Measurements from ENCODE around the gene ZNF84. TPM values are rescaled to one million over a fixed set of nuclear protein-coding genes. Genes with fewer than 3 reads are reported as not detected.

ZNF84 gene
- total RNA-seq, 2 experiments from 2014 or later, result 26.9 to 37.9 TPM

- Histone ChIP-seq H3K79me2 (ENCODE audit: insufficient read depth, low read depth, low read length) (no peaks in the 10 kb centered on the region), H3K4me1 (ENCODE audit: insufficient read depth, low read length, poor library complexity, severe bottlenecking) (no peaks in the 10 kb centered on the region), H2AFZ (ENCODE audit: low read length) (no peak overlapping the region), H3K4me3 (ENCODE audit: low read depth, low read length, poor library complexity, severe bottlenecking) (no peak overlapping the region), H3K4me2 (ENCODE audit: low read length) (no peak overlapping the region), H3K9me3 (ENCODE audit: low read length) (peaks cover 80% of the 10 kb centered on the region), H3K9me2 (ENCODE audit: insufficient read depth, low read length) (no peaks in the 10 kb centered on the region), H3K27ac (ENCODE audit: low read depth, low read length, poor library complexity, severe bottlenecking) (no peak overlapping the region), H3K36me3 (ENCODE audit: insufficient read depth, low read length) (peaks cover 67% of the 10 kb centered on the region), H4K20me1 (ENCODE audit: insufficient read depth, low read length) (no peaks in the 10 kb centered on the region)
- POLR2A ChIA-PET, result no interaction called here
- BruUV-seq (replicated peaks), result no TSS peak
- DNase-seq (ENCODE audit: low spot score), result no peak
- no peak for TF ChIP-seq EZH2phosphoT487 (IDR thresholded peaks at IDR 0.05; ENCODE audit: borderline replicate concordance, low read depth, low read length)
- TF ChIP-seq, protein P1, sequence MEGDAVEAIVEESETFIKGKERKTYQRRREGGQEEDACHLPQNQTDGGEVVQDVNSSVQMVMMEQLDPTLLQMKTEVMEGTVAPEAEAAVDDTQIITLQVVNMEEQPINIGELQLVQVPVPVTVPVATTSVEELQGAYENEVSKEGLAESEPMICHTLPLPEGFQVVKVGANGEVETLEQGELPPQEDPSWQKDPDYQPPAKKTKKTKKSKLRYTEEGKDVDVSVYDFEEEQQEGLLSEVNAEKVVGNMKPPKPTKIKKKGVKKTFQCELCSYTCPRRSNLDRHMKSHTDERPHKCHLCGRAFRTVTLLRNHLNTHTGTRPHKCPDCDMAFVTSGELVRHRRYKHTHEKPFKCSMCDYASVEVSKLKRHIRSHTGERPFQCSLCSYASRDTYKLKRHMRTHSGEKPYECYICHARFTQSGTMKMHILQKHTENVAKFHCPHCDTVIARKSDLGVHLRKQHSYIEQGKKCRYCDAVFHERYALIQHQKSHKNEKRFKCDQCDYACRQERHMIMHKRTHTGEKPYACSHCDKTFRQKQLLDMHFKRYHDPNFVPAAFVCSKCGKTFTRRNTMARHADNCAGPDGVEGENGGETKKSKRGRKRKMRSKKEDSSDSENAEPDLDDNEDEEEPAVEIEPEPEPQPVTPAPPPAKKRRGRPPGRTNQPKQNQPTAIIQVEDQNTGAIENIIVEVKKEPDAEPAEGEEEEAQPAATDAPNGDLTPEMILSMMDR (conservative IDR thresholded peaks at IDR 0.05; ENCODE audit: low read length), result no peak
- CTCF ChIA-PET (ENCODE audit: unreplicated experiment), result no interaction called here
- intact Hi-C loops (cut with micrococcal nuclease; ENCODE audit: unreplicated experiment), result no loop called here
Observed at GRCh38 chr12:133107121-133107520, 69.8 kb downstream of the ZNF84 start.

DNA sequence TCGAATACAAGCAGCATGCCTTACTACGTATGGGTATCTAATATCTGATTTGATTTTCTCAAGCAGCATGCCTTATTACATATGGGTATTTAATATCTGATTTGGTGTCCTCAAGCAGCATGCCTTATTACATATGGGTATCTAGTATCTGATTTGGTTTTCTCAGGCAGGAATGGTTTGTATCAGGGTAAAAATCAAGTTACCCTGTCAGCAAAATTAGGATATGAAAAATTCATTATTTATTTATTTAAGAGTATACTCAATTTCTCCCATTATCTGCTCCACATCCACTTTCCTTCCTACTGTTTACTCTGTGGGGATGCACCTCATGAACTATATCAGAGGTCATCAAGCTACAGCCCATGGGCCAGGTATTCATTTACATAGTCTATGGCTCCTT lies 70.8 kb downstream of the ZNF84 start:
- H3K4me2 ChIP-seq (ENCODE audit: low read length), result no peak overlapping the region
- H3K9me2 ChIP-seq (ENCODE audit: insufficient read depth, low read length), result no peaks in the 10 kb centered on the region
- no peak overlapping the region for H3K27ac ChIP-seq (ENCODE audit: low read depth, low read length, poor library complexity, severe bottlenecking)
- no peak overlapping the region for H2AFZ ChIP-seq (ENCODE audit: low read length)
- ChIA-PET POLR2A (no interaction called here), CTCF (ENCODE audit: unreplicated experiment) (no interaction called here)
- H3K36me3 ChIP-seq (ENCODE audit: insufficient read depth, low read length), result peaks cover 57% of the 10 kb centered on the region
- no peak for DNase-seq (ENCODE audit: low spot score)
- no peaks in the 10 kb centered on the region for H4K20me1 ChIP-seq (ENCODE audit: insufficient read depth, low read length)
- H3K79me2 ChIP-seq (ENCODE audit: insufficient read depth, low read depth, low read length), result no peaks in the 10 kb centered on the region
- no peak for TF ChIP-seq EZH2phosphoT487 (IDR thresholded peaks at IDR 0.05; ENCODE audit: borderline replicate concordance, low read depth, low read length)
- TF ChIP-seq, protein P1 (conservative IDR thresholded peaks at IDR 0.05; ENCODE audit: low read length), result no peak
- peaks cover 77% of the 10 kb centered on the region for H3K9me3 ChIP-seq (ENCODE audit: low read length)
- H3K4me3 ChIP-seq (ENCODE audit: low read depth, low read length, poor library complexity, severe bottlenecking), result no peak overlapping the region
- BruUV-seq (replicated peaks), result no TSS peak
- H3K4me1 ChIP-seq (ENCODE audit: insufficient read depth, low read length, poor library complexity, severe bottlenecking), result no peaks in the 10 kb centered on the region
- intact Hi-C loops (cut with micrococcal nuclease; ENCODE audit: unreplicated experiment), result no loop called here

Small RNA genes within 50 kb of the gene (small RNA-seq; reads per million reads assigned to genes)
- not detected for gene RNU4ATAC12P

Other genes starting within 250 kb of the ZNF84 start
- gene GOLGA3, start 208.6 kb upstream of the ZNF84 start, total RNA-seq (2014; rRNA removed; shearing (Covaris generic)), result 51.2 and 53.8 TPM in 2 replicates
- 72.8 and 77.9 TPM in 2 replicates for gene GOLGA3, start 208.6 kb upstream of the ZNF84 start, total RNA-seq (2022)
- 25.4 and 38.2 TPM in 2 replicates for gene CHFR, start 149.9 kb upstream of the ZNF84 start, total RNA-seq (2014; rRNA removed; shearing (Covaris generic))
- 55.9 and 66.7 TPM in 2 replicates for gene CHFR, start 149.9 kb upstream of the ZNF84 start, total RNA-seq (2022)
- gene ZNF605, start 81.2 kb upstream of the ZNF84 start, total RNA-seq (2014; rRNA removed; shearing (Covaris generic)), result 6.6 and 7.1 TPM in 2 replicates
- 13.9 and 16.3 TPM in 2 replicates for gene ZNF605, start 81.2 kb upstream of the ZNF84 start, total RNA-seq (2022)
- gene ZNF26, start 51.1 kb upstream of the ZNF84 start, total RNA-seq (2014; rRNA removed; shearing (Covaris generic)), result 12.5 and 15.7 TPM in 2 replicates
- 18.2 and 22.2 TPM in 2 replicates for gene ZNF26, start 51.1 kb upstream of the ZNF84 start, total RNA-seq (2022)
- gene ZNF140, start 43.4 kb downstream of the ZNF84 start, total RNA-seq (2014; rRNA removed; shearing (Covaris generic)), result 13.4 and 16.3 TPM in 2 replicates
- gene ZNF140, start 43.4 kb downstream of the ZNF84 start, total RNA-seq (2022), result 13.1 and 15.7 TPM in 2 replicates
- gene ZNF891, start 92.8 kb downstream of the ZNF84 start, total RNA-seq (2014; rRNA removed; shearing (Covaris generic)), result 3.1 and 3.2 TPM in 2 replicates
- 5.0 and 5.9 TPM in 2 replicates for gene ZNF891, start 92.8 kb downstream of the ZNF84 start, total RNA-seq (2022)
- gene ZNF10, start 93.1 kb downstream of the ZNF84 start, total RNA-seq (2014; rRNA removed; shearing (Covaris generic)), result 5.9 and 8.0 TPM in 2 replicates
- 7.1 and 10.1 TPM in 2 replicates for gene ZNF10, start 93.1 kb downstream of the ZNF84 start, total RNA-seq (2022)
- 7.7 and 19.1 TPM in 2 replicates for gene ZNF268, start 144.0 kb downstream of the ZNF84 start, total RNA-seq (2014; rRNA removed; shearing (Covaris generic))
- gene ZNF268, start 144.0 kb downstream of the ZNF84 start, total RNA-seq (2022), result 17.9 and 21.4 TPM in 2 replicates
- not detected in 2 replicates for gene ANHX, start 198.4 kb downstream of the ZNF84 start, total RNA-seq (2014; rRNA removed; shearing (Covaris generic))
- gene ANHX, start 198.4 kb downstream of the ZNF84 start, total RNA-seq (2022), result not detected in 2 replicates

Measured in OCI-LY7 (cell line).